GM10266 (cell line): ENCODE data around the gene XPNPEP1.

Experiments used
- DNase-seq: peaks from one replicate; pipeline ENCODE4 v3.0.0; 2012; ENCODE audit errors: extremely low spot score
- CTCF ChIP-seq: IDR thresholded peaks from 2 replicates; pipeline ENCODE4 v1.5.1; 2012; ENCODE audit warnings: mild to moderate bottlenecking, low read depth; ENCODE audit not compliant: control insufficient read depth, insufficient read depth; ENCODE audit errors: missing control alignments

The XPNPEP1 gene

GRCh38 chr10:109959259-109960145, 36.2 kb upstream of the XPNPEP1 start:
- no peak for DNase-seq
- no peak for TF ChIP-seq CTCF

- DNase-seq, result no peak
These were observed 34.7 kb upstream of the XPNPEP1 start for GRCh38 chr10:109958059-109958458.

GRCh38 chr10:109957092-109957797, 33.9 kb upstream of the XPNPEP1 start:
- TF ChIP-seq CTCF, result no peak
- DNase-seq, result peak; percentile 59

More at GRCh38 chr10:109958059-109958458, 34.7 kb upstream of the XPNPEP1 start:
- TF ChIP-seq CTCF, result no peak

GRCh38 chr10:109956454-109957091, 33.3 kb upstream of the XPNPEP1 start:
- TF ChIP-seq CTCF, result peak; percentile 62
- DNase-seq, result peak; percentile 61

- no peak for DNase-seq
- TF ChIP-seq CTCF, result no peak
These were observed 30.5 kb upstream of the XPNPEP1 start for GRCh38 chr10:109953766-109954165.

GRCh38 chr10:109952526-109952925, 29.2 kb upstream of the XPNPEP1 start:
- no peak for DNase-seq
- no peak for TF ChIP-seq CTCF
